GM12878 (cell line): ENCODE data around the gene LAMP5. TPM values are rescaled to one million over a fixed set of nuclear protein-coding genes. Genes with fewer than 3 reads are reported as not detected.

Experiments
- ATAC-seq: fragments of 200-7000 bp; cut with Tn5 transposase; 3 replicates; pipeline ENCODE4 v1.9.1; 2020; ENCODE audit warnings: mild to moderate bottlenecking, moderate library complexity
- BruUV-seq: library from RNA; stranded (reverse); fragments of 400-500 nt; replicated peaks from 2 replicates; lab custom pipeline; 2021; lab: Mats Ljungman, UMichigan
- CTCF ChIA-PET: fragments of 300-600 bp; sonication (Branson Sonifier 250); formaldehyde crosslinking; extraction: SDS; loops from one replicate; lab custom pipeline; 2021; ENCODE audit warnings: inconsistent platforms; lab: Yijun Ruan, JAX
- POLR2A ChIA-PET: fragments of 350-600 bp; formaldehyde crosslinking; extraction: SDS; loops from one replicate; lab custom pipeline; 2021; ENCODE audit warnings: inconsistent platforms; lab: Charles Lee
- RAD21 ChIA-PET: fragments of 300-600 bp; sonication (Branson Sonifier 250); formaldehyde crosslinking; loops from one replicate; lab custom pipeline; 2023; ENCODE audit warnings: antibody characterized with exemption; ENCODE audit not compliant: unreplicated experiment; lab: Charles Lee
- SMC1A ChIA-PET: fragments of 300-600 bp; sonication (Branson Sonifier 250); formaldehyde crosslinking; loops from one replicate; lab custom pipeline; 2023; ENCODE audit not compliant: unreplicated experiment, uncharacterized antibody; lab: Charles Lee
- DNase-seq: peaks from one replicate; pipeline ENCODE4 v3.0.0-alpha.2; 2011; ENCODE audit warnings: low read depth, low spot score
- FAIRE-seq: peaks from 3 replicates; lab custom pipeline; 2011; peaks lifted over from hg19 to GRCh38; lab: Jason Lieb, UNC
- H2AFZ ChIP-seq: 2 replicates; pipeline ENCODE4 v1.6.0; 2011; ENCODE audit warnings: low read depth, low read length, control low read depth; ENCODE audit not compliant: control insufficient read depth
- H3K27ac ChIP-seq: 2 replicates; pipeline ENCODE4 v1.5.1; 2011; ENCODE audit warnings: control low read depth; ENCODE audit not compliant: control insufficient read depth, insufficient read depth
- H3K27me3 ChIP-seq, 2 experiments: replicated peaks in 1 of 2; 2 replicates each; pipeline versions ENCODE4 v1.6.0 to v1.6.1; 2011; ENCODE audit warnings: low read length in 1 of 2; ENCODE audit not compliant: control insufficient read depth in 2 of 2, insufficient read depth in 2 of 2
- H3K36me3 ChIP-seq, 2 experiments: 2 replicates each; pipeline ENCODE4 v1.5.1; 2011; ENCODE audit warnings: low read length in 1 of 2; ENCODE audit not compliant: control insufficient read depth in 2 of 2, insufficient read depth in 2 of 2
- H3K4me1 ChIP-seq: 2 replicates; pipeline ENCODE4 v1.6.1; 2011; ENCODE audit warnings: mild to moderate bottlenecking, low read length, moderate library complexity, mixed read lengths; ENCODE audit not compliant: control insufficient read depth, insufficient read depth
- H3K4me2 ChIP-seq: 2 replicates; pipeline ENCODE4 v1.6.0; 2011; ENCODE audit warnings: control low read depth; ENCODE audit not compliant: control insufficient read depth, insufficient read depth
- H3K4me3 ChIP-seq: fragments of 200-600 bp; sonication (generic); 2 replicates; pipeline ENCODE4 v1.5.1; 2016
- H3K79me2 ChIP-seq: 2 replicates; pipeline ENCODE4 v1.6.0; 2011; ENCODE audit warnings: low read length; ENCODE audit not compliant: control insufficient read depth, insufficient read depth
- H3K9ac ChIP-seq: 2 replicates; pipeline ENCODE4 v1.8.0; 2011; ENCODE audit warnings: low read length, control low read depth, mixed read lengths; ENCODE audit not compliant: control insufficient read depth, insufficient read depth
- H3K9me3 ChIP-seq: replicated peaks from 3 replicates; pipeline ENCODE4 v1.5.1; 2011; ENCODE audit warnings: mild to moderate bottlenecking, low read length; ENCODE audit not compliant: control insufficient read depth, insufficient read depth
- H4K20me1 ChIP-seq: 2 replicates; pipeline ENCODE4 v1.6.0; 2011; ENCODE audit not compliant: control insufficient read depth, insufficient read depth
- ASH2L ChIP-seq: fragments of 300-600, 200-600 bp; sonication (generic); IDR thresholded peaks from 2 replicates; pipeline ENCODE4 v1.6.1; 2017; ENCODE audit warnings: low read depth, mild to moderate bottlenecking, borderline replicate concordance
- BCL11A ChIP-seq: IDR thresholded peaks from 2 replicates; pipeline ENCODE4 v1.6.1; 2011; ENCODE audit warnings: low read depth, low read length
- IRF4 ChIP-seq: IDR thresholded peaks from 2 replicates; pipeline ENCODE4 v1.6.1; 2011; ENCODE audit warnings: low read depth, low read length
- NR2C1 ChIP-seq: fragments of 450-650 bp; IDR thresholded peaks from 2 replicates; pipeline ENCODE4 v1.6.1; 2017; ENCODE audit warnings: antibody characterized with exemption, mild to moderate bottlenecking, moderate library complexity
- PAX5 ChIP-seq: IDR thresholded peaks from 2 replicates; pipeline ENCODE4 v1.6.1; 2011; ENCODE audit warnings: low read depth, low read length, borderline replicate concordance
- POU2F2 ChIP-seq: IDR thresholded peaks from 3 replicates; pipeline ENCODE4 v1.6.1; 2011; ENCODE audit warnings: low read depth, mild to moderate bottlenecking, low read length, borderline replicate concordance
- SKIL ChIP-seq: fragments of 450-650 bp; IDR thresholded peaks from 2 replicates; pipeline ENCODE4 v1.6.1; 2017; ENCODE audit warnings: mild to moderate bottlenecking, low read depth, inconsistent platforms; ENCODE audit not compliant: poor library complexity, severe bottlenecking
- SREBF1 ChIP-seq: IDR thresholded peaks from 2 replicates; pipeline ENCODE4 v1.6.1; 2012; ENCODE audit warnings: mild to moderate bottlenecking, low read length
- TCF3 ChIP-seq: IDR thresholded peaks from 2 replicates; pipeline ENCODE4 v1.6.1; 2012; ENCODE audit warnings: low read depth, mild to moderate bottlenecking, low read length, borderline replicate concordance; ENCODE audit not compliant: insufficient read depth
- YY1 ChIP-seq: IDR thresholded peaks from 2 replicates; pipeline ENCODE4 v1.6.1; 2011; ENCODE audit warnings: low read depth, mild to moderate bottlenecking, low read length
- ZNF592 ChIP-seq: fragments of 450-650 bp; IDR thresholded peaks from 2 replicates; pipeline ENCODE4 v1.6.1; 2017; ENCODE audit warnings: mild to moderate bottlenecking, moderate library complexity
- WGBS: methylation state at CpG from one replicate; pipeline ENCODE4 v1.1.6; 2016; ENCODE audit warnings: low lambda C conversion rate; ENCODE audit not compliant: insufficient replicate concordance, insufficient coverage; ENCODE audit errors: missing lambda C conversion rate; 5-methylcytosine and 5-hydroxymethylcytosine counted together
- in situ Hi-C: fragments of 300-500 bp; cut with MboI; formaldehyde crosslinking; loops from 9 replicates; pipeline ENCODE4 v1.14.3; 2018; ENCODE audit warnings: mixed read lengths
- intact Hi-C: fragments of 100-400 bp; cut with micrococcal nuclease; formaldehyde crosslinking; loops from one replicate; pipeline ENCODE4 v1.14.2; 2022; ENCODE audit not compliant: unreplicated experiment
- polyA plus RNA-seq, 11 experiments: library from polyadenylated mRNA; depleted of rRNA in 4 of 11; unstranded in 6 of 11; stranded (reverse) in 5 of 11; fragments of >200 nt; fragmentation: Nextera tagmentation in 4 of 11; fragmentation: Illumina TruSeq in 1 of 11; extraction: Ambion mirVana in 4 of 11; extraction: Trizol in 1 of 11; gene quantifications; 1 replicate in 1 of 11; 2 replicates in 10 of 11; pipeline versions ENCODE4 v1.2.1 to v1.2.3, GENCODE V29; 2011 to 2016; ENCODE audit warnings: inconsistent platforms in 2 of 11, missing spikeins in 2 of 11, low read depth in 1 of 11
- total RNA-seq, 4 experiments: library from RNA; depleted of rRNA in 3 of 4; stranded (reverse); fragments of >200 nt in 3 of 4; fragmentation: Illumina TruSeq in 1 of 4; extraction: Trizol in 1 of 4; gene quantifications; 2 replicates each; pipeline versions ENCODE4 v1.2.1 to v1.2.3, GENCODE V29; 2013 to 2021

Gene LAMP5
- total and polyA plus RNA-seq, 10 of the 15 experiments (the other 5 are each of a cell fraction or from before 2014, with no cell fraction given), result 0.10 to 0.56 (median 0.49) TPM; not detected in 1

GRCh38 chr20:9492067-9492466 lies 22.3 kb upstream of the LAMP5 start:
- Histone ChIP-seq H3K9ac (no peak overlapping the region), H3K4me3 (no peak overlapping the region), H3K9me3 (no peaks in the 10 kb centered on the region; the same call in 2 of the 3 replicates), H3K27me3 (no peaks in the 10 kb centered on the region; a peak in 2 of 4 replicates), H3K27ac (no peak overlapping the region), H3K4me2 (no peak overlapping the region), H3K4me1 (no peaks in the 10 kb centered on the region), H4K20me1 (no peaks in the 10 kb centered on the region), H3K36me3 (no peaks in the 10 kb centered on the region), H2AFZ (no peak overlapping the region), H3K79me2 (no peaks in the 10 kb centered on the region)
- no peak for TF ChIP-seq SREBF1
- no peak for TF ChIP-seq BCL11A
- intact Hi-C loops (no loop called here), in situ Hi-C loops (no loop called here)
- FAIRE-seq, result no peak
- WGBS, result 7% methylated on average over 4 of the region's 4 CpGs
- BruUV-seq, result no TSS peak
- POLR2A ChIA-PET, result no interaction called here
- ATAC-seq, result no peak
- DNase-seq, result no peak
- SMC1A ChIA-PET, result no interaction called here
- CTCF ChIA-PET, result no interaction called here
- RAD21 ChIA-PET, result interaction anchor here (0.6 kb wide), 1 partner anchor 785 kb away, joined by 5 read pairs; no protein-coding TSS in a partner anchor

GRCh38 chr20:9493803-9494202 lies 20.6 kb upstream of the LAMP5 start:
- ChIA-PET SMC1A (no interaction called here), RAD21 (no interaction called here), POLR2A (no interaction called here), CTCF (no interaction called here)
- no peaks in the 10 kb centered on the region for H3K4me1 ChIP-seq
- H3K36me3 ChIP-seq, result no peaks in the 10 kb centered on the region
- ATAC-seq, result no peak
- no peak overlapping the region for H2AFZ ChIP-seq
- H3K27ac ChIP-seq, result no peak overlapping the region
- H3K79me2 ChIP-seq, result no peaks in the 10 kb centered on the region
- 76% methylated on average over 2 of the region's 2 CpGs for WGBS
- in situ Hi-C loops, result no loop called here
- FAIRE-seq, result no peak
- DNase-seq, result no peak
- no peak overlapping the region for H3K4me3 ChIP-seq
- no peaks in the 10 kb centered on the region for H4K20me1 ChIP-seq
- intact Hi-C loops, result no loop called here
- H3K27me3 ChIP-seq, result no peaks in the 10 kb centered on the region; a peak in 1 of 4 replicates
- BruUV-seq, result no TSS peak
- no peaks in the 10 kb centered on the region; the same call in 2 of the 3 replicates for H3K9me3 ChIP-seq
- H3K9ac ChIP-seq, result no peak overlapping the region
- H3K4me2 ChIP-seq, result no peak overlapping the region
- TF ChIP-seq POU2F2 (no peak), NR2C1 (no peak), PAX5 (no peak), YY1 (no peak), ZNF592 (no peak), TCF3 (no peak), IRF4 (no peak), SKIL (no peak), ASH2L (no peak)
